GM12873 (cell line): ENCODE results near the gene GMPPA.

ENCODE experiments used
- CTCF ChIP-seq: IDR thresholded peaks from 2 replicates; pipeline ENCODE4 v1.5.1; 2012; ENCODE audit warnings: low read depth, mild to moderate bottlenecking, moderate library complexity, low read length, control low read depth; ENCODE audit not compliant: insufficient read depth; ENCODE audit errors: missing control alignments

Gene GMPPA

GRCh38 chr2:219508971-219509779, 10.5 kb downstream of the GMPPA start:
- no peak for TF ChIP-seq CTCF

DNA sequence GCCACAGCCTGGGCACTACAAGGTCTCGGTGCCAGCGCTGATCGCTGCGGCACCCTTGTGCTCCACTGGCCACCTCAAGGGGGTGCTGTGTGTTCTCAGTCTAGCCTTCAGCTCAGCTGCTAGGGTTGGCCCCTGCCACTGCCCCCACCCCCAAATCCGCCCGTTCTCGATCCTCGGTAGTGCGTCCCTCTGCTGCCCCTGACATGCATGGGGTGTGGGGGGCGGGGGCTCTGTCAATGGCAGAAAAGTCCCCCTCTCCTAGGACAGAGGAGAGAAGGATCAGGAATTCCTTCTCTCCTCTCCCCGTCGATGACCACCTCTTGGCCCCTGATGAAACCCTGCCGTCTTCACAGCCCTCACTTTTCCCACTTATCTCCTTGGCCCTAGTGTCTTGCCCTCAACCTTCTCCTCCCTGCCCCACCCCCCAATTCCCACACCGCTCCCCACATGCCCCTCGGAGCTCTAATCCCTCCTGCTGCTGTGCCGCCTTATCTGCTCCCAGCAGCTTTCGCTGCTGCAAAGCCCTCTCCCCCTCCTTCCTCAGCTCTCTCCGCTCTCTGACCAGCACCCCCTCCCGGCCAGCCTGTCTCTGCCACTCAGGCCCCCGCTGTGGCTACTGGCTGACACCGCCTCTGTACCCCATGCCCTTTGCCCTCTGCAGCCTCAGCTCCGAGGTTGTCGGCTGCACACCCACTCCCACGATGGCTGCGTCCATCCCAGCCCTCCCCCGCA, 11.3 kb downstream of the GMPPA start:
- peak; percentile 81 for TF ChIP-seq CTCF

GRCh38 chr2:219510512-219511135, 11.9 kb downstream of the GMPPA start:
- TF ChIP-seq CTCF = no peak

DNA sequence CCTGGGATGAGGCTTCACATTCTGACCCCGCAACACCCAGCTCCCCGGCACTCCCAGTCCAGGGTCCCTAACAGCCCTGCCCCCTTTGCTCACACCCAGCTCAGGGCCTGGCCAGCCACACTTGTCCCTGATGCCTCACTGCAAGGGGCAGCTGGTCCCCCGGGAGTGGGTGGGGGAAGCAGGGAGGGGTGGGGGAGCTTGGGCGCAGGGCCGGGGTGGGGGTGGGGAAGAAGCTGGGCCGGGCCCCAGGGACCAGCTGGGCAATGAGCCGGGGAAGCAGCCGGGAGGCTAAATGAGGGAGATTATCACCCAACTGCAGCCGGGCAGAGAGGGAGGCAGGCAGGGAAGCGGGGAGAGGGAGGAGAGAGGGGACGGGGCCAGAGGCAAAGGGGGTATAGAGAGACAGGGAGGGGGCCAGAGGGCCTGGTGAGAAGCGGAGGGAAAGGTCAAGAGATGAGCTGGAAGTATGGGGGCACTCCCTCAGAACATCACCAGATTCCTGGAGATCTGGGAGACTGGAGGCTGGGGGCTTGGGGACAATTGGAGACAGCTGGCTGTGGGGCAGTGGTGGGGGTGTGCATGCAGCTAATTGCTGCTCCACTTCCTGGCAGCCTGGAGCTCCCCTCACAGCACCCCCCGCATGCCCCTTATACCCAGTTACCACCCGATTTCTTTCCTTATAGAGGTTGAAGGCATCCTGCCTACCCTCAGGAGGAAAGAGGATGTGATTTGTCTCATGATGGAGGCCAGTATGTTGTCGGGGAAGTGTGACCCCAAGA, 13.0 kb downstream of the GMPPA start:
- no peak for TF ChIP-seq CTCF

- no peak for TF ChIP-seq CTCF
These were observed 14.0 kb downstream of the GMPPA start for GRCh38 chr2:219512524-219513216.

- TF ChIP-seq CTCF = no peak
These were observed 15.1 kb downstream of the GMPPA start for GRCh38 chr2:219513787-219514186.
